GM19372 (cell line): ENCODE results near the gene SLC35F4.
"Not testable (repeated sequence)": the region's sequence is repeated elsewhere in the genome, so short reads cannot be mapped to it uniquely, and the experiment has no call there.

ENCODE experiments used
- ATAC-seq: cut with Tn5 transposase; IDR thresholded peaks from one replicate; pipeline ENCODE4 v1.9.1; 2021; ENCODE audit warnings: mild to moderate bottlenecking, low read depth, moderate library complexity; ENCODE audit not compliant: unreplicated experiment

Gene SLC35F4

DNA sequence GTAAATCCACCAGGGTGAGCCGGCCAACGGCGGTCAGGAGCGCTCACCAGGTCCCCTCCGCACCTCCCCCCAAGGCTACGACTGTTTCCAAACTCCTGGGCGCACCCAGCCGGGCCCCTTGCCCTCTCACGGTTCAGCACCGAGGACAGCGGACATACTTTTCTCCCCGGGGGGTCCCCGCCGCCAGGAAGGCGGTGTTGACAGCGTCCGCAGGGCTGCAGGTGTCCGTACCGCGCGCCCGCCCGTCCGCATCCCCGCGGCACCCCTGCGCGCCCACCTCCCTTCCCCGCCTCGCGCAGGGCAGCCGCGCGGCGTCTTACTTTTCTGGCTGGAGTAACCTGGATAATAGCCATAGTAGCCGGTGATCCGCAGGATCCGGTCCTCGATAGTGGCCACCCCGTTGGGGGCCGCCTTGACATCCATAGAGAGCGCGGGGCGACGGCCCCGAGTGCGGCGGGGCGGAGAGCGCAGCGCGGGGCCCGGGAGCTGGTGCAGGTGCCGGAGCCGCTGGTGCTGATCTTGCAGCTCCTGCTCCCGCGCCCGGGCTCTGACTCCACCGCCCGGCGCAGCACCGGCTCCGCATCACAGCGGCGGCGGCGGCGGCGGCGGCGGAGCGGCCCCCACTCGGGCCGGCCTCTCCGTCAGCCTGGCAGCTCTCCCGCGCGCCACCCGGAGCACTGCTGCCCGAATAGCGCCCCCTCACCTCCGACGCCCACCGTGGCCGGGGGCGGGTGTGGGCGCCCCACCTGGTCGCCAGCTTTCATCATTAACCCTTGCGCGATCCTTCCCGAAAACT lies at the start of gene SLC35F4:
SLC35F4 (minus strand) TSS at position 690 of the 796 bp plus-strand sequence.
- no peak for ATAC-seq

GRCh38 chr14:57909626-57910025 lies 43.7 kb upstream of the SLC35F4 start:
- ATAC-seq = no peak

DNA sequence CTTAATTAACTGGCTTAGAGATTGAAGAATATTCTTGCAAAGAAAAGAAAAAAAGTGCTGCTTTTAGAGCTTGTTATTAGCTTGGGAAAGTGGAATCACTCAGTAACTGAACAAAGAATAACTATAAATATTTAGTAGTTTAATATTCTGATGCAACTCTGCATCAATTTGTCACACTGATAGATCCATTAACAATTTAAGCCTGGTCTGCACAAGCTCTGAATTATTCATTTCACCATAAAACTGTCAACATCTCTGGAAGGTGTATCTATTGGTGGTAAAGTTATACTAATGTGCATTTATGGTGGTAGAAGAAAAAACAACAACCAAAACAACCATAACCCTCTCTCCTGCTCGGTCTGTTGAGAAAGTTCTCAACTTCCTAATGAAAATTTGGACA lies 38.1 kb upstream of the SLC35F4 start:
- ATAC-seq = no peak

DNA sequence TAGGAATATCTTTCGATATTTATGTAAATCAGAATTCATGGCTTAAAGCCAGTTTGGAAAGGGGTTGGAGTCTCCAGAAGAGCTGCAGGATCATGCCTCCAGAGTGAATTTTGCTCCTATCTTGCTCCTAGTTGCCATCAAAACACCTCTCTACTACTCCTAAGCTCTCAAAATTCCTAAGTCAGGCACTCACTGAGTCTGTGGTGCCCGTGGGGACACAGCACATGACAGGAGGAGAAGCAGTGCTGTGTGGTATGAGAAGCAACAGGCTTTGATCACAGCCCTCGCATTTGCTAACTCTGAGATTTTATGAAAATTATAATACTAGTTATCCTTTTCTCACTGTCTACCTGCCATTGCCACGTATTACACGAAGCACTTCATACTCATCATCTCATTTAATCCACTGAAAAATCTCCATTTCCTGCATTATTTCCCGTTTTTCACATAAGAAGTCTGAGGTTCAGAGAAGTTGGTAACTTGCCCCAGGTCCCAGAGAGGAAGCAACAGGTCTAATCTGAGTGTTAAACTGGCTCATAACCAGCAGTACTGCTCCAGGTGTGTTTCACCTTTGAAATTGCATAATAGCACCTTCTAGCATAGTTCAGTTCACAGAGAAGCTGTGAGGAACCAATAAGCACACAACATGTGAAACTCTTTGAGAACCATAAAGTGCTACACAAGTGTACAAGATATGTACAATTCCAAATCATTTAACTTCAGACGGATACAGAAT lies 33.1 kb upstream of the SLC35F4 start:
- no peak for ATAC-seq

DNA sequence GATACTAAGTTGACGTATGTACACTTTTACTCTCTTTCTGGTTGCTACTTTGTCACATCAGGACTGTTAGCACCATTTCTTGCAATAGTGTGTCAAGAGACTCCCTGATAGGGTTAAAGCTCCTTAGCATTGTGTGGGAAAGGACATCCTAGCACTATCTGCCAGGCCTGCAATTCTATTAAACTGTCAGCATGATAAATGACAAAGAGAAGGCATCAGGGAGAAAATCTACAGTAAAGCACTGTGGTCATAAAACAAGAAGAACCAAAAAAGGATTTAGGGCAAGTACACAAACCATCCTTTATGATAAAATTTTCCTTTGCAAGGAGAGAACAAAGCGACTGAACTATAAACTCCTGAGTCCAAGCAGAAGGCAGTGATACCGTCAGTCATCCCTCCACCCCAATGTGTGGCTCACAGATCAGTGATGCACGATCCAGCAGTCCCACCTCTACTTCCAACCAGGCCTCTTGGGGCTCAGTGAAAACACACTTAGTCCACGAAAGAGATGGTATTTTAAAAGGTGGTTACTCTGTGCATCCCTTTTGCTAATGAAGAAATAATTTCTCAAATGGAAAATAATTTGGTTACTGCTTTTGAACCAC lies 31.4 kb upstream of the SLC35F4 start:
- no peak for ATAC-seq

DNA sequence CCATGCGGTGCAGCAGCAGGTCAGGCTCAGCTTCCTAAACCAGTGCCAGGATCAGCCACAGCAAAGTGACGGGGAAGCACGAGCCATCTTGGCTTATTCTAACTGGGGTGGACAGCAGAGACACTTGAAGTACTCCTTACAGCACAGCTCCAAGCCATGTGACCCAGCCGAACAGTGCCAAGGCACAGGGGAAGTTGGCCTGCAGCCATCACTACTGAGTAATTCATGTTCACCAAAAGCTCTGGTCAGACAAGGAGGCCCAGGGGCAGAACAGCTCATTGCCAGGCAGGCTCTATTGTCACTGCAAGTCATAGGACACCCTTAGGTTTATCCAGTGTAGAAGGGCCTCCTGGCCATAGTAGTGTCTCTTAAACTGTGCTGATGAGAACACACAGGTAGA lies 23.4 kb upstream of the SLC35F4 start:
- ATAC-seq = no peak

GRCh38 chr14:57884175-57884574 lies 18.3 kb upstream of the SLC35F4 start:
- ATAC-seq = no peak

DNA sequence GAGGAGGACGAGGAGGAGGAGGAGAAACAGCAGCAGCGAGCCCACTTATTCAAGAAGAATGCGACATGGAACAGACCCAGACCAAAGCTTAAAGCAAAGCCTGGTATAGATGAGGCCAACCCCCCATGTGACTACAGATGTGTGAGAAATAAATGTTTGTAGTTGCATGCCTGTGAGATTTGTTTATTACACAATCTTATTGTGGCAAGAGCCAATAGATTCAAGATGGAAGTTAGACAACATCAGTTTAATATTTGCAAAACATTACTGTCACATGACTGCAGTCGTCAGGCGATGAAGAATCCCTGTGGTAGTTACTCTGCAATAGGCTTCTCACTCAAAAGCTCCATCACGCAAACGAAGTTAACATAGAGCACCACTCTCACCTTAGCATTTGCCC lies 17.2 kb upstream of the SLC35F4 start:
- ATAC-seq = no peak

GRCh38 chr14:57879516-57879915 lies 13.6 kb upstream of the SLC35F4 start:
- ATAC-seq = no peak

DNA sequence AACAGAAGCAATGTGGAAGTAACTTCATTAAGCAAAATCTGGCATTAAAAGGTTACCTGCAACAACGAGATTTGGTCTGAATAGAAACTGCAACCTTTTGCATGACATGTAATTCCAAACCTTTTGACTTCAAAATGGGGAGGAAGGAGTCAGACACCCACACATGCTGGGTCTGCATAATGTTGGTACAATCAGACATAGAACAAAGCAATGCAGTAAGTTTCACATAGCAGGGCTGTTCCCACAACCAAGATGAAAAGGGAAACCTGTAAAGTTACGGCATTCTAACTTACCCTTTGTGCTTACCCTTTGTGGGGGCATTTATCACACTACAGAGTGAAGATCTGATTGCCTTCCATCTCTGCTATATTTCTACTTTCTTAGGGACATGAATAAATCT lies 10.1 kb upstream of the SLC35F4 start:
- ATAC-seq = no peak

DNA sequence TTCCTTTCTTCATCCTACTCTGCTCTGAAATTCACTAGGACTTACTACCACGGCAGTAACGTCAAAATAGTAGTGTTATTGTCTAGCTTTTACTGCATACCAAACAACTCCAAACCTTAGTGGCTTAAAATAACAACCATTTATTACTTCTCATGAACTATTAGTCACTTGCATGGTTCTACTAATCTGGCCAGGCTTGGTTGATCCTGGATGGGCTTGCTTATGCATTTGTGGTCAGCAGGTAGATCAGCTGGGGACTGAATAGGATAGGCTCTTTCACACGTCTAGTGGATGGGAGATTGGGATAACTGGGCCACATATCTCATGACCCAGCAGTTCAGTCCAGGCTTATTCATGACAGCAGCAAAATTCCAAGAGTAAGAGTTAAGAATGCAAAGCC lies 9.4 kb upstream of the SLC35F4 start:
- no peak for ATAC-seq

DNA sequence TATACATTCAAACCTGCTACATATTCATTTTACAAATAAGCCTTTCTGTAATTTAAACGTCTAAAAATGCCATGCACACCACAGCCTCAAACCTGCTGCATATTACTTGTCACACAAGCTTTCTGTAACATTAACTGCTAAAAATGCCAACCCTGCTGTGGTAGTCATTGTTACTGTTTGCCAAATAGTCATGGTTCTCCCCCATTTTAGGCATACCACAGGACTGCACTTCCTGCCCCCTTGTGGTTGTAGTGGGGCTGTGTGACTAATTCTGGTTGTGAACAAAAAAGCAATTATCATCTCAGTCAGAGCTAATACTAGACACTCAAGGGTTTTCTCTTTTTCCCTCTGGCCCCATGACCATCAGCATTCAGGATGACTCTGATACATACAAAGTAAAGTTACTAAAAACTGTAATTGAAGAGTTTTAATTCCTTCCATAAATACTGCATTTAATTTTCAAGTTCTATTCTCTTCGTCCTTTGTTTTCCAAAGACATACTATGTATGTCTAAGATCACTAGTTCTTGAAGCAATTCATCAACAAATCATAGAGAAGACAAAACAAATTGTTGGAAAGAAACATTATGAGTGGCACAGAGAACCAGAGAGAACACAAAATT lies 5.7 kb upstream of the SLC35F4 start:
- ATAC-seq = peak; percentile 79

DNA sequence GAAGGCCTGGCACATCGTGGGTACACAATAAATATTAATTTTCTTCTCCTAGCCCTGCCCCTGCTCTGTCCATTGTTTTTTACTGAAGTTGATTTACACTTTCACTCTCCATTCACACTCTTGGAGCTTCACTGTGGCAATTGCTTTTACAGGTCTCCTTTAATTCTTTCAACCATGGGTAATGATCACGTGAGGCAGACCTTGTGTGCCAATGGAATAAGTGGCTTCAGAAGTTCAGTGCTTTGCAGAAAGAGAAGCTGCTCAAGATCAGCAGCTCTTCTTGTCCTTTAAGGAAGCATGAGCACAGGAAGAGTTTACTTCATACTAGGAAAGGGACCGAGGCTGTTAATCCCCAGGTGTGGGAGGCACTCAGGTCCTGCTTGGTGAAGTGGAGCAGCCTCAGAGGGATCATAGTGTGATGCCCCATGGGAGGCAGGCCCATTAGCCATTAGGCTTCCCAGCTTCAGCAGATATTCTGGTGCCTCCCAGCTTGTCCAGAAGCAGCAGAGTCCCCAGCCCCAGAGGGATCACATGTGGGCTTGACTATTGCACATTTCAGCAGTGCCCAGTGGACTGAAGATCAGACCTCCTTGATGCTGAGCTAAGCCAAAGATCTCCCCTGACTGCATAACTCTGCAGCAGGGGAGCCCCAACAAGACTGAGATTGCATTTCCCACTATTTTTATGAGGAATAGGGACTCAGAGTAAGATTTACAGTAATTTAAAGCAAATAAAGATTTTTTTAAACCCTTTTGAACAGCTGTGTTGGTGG lies 5.0 kb upstream of the SLC35F4 start:
- peak; percentile 27 for ATAC-seq

- ATAC-seq = no peak
Observed at GRCh38 chr14:57869617-57870016, 3.7 kb upstream of the SLC35F4 start.

DNA sequence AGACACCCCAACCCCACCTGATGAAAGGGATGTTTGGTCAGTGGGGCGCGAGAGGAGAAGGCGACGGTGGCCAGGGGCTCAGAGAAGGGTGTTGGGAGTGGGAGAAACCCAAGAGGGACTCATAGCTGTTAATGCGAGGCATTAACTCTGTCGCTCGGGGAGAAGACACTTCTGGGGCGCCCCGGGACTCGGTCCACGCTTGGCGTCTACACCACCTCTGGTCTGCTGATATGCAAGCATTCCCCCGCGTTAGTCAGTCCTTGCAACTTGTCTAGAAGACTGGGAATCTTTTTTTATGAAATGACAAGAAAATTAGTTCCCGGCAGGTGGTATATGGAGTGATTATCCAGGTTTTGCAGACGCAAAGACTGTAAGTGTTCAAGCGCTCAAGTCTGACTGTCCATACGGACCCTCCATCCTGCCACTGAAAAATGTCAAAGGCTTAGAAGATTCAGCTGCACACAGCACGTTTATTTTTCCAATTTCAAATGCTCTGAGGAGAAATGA lies 360 bp upstream of the SLC35F4 start:
- no peak for ATAC-seq

GRCh38 chr14:57865066-57865402 lies 858 bp downstream of the SLC35F4 start:
- no peak for ATAC-seq

- no peak for ATAC-seq
Observed at GRCh38 chr14:57864659-57865058, 1.2 kb downstream of the SLC35F4 start.

- no peak for ATAC-seq
Observed at GRCh38 chr14:57863471-57863870, 2.4 kb downstream of the SLC35F4 start.

DNA sequence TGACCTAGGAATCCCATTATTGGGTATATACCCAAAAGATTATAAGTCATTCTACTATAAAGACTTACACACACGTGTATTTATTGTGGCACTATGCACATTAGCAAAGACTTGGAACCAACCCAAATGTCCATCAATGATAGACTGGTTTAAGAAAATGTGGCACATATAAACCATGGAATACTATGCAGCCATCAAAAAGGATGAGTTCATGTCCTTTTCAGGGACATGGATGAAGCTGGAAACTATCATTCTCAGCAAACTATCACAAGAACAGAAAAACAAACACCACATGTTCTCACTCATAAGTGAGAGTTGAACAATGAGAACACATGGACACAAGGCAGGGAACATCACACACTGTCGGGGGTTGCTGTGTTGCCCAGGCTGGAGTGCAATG lies 10.2 kb downstream of the SLC35F4 start:
- not testable (repeated sequence) for ATAC-seq

DNA sequence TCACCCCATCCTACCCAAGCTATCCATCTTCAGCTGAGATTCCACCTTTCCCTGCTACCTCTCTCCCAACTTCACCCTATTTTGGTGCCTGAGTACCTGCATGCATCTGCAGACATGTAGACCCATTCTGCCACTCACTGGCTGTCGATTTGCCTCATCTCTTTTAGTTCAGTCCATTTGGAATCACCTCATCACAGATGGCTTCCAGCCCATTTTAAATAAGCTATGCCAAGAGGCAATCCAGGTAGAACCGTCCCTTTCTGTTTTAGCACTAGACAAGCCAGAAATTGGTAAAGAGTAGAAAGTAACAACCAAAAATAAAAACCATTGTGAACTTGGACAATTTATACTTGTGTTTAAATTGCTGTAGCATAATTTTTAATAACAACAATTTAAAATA lies 11.3 kb downstream of the SLC35F4 start:
- ATAC-seq = no peak
